SK-MEL-5 (cell line): Measurements from ENCODE around the gene RFPL1. TPM values are rescaled to one million over a fixed set of nuclear protein-coding genes. Genes with fewer than 3 reads are reported as not detected.

Experiments used
- DNase-seq: peaks from one replicate; pipeline ENCODE4 v3.0.0-alpha.2; 2016; ENCODE audit warnings: low read depth, low spot score
- in situ Hi-C: cut with HindIII; loops from 2 replicates; pipeline ENCODE4 v1.10.0; 2016; ENCODE audit warnings: low sequenced_read_pairs, high pct_unique_total_duplicates, low pct_unique_long_range_greater_than_20kb
- total RNA-seq: library from RNA; depleted of rRNA; stranded (reverse); fragments of >200 nt; shearing (Covaris generic); gene quantifications from 2 replicates; pipeline ENCODE4 v1.2.3, GENCODE V29; 2014

The RFPL1 gene
- total RNA-seq, 1 experiment from 2014 or later, result not detected

DNA sequence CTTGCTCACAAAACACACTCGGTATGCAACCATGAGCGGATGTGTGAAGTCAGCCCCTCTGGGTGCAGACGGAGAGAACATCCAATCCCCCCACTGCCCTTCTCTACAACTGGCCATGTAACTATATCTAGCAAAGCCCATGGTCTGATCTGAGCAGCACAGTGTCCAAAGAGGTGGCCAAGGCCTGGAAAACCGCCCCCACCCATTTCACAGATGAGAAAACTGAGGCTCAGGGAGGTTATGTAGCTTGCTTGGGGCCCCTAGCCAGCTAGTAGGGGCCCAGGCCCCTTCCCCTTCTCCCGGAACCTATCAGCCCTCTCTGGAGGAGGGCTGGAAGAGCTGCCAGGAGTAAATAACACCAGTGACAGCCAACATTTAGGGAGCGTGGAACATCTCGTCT lies 26.2 kb downstream of the RFPL1 start:
- in situ Hi-C loops, result no loop called here
- no peak for DNase-seq

GRCh38 chr22:29469755-29470154 lies 31.4 kb downstream of the RFPL1 start:
- no peak for DNase-seq
- in situ Hi-C loops, result no loop called here

DNA sequence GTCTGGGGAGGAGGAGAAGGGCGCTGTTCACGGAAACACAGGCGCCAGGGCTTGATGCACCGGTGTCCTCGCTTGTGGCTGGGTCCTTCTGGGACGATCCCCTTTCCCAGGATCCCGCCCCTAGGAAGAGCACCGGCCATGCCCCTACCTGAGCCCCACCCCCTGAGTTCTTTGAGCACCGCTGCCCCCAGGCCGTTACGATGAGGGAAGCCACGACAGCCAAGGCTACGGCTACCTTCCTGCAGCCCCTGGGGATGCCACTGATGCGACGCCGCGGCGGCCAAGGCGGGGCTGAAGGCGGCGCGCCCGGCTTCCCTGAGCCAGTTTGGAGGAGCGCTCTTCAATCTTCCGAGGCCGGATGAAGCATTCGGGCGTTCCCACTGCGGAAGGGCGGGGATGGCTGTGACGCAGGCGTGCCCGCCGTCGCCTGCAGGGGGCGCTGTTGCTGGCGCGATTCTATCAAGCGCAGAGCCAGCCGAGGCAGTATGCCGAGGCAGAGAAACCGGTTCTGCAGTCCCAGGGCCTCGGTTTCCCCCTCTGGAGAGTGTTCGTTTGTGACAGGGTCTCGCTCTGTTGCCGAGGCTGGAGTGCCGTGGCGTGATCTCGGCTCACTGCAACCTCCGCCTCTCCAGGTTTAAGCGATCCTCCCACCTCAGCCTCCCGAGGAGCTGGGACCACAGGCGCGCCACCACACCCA lies 31.9 kb downstream of the RFPL1 start:
- in situ Hi-C loops, result no loop called here
- peak; percentile 79 for DNase-seq

GRCh38 chr22:29473001-29473400 lies 34.6 kb downstream of the RFPL1 start:
- DNase-seq, result no peak

DNA sequence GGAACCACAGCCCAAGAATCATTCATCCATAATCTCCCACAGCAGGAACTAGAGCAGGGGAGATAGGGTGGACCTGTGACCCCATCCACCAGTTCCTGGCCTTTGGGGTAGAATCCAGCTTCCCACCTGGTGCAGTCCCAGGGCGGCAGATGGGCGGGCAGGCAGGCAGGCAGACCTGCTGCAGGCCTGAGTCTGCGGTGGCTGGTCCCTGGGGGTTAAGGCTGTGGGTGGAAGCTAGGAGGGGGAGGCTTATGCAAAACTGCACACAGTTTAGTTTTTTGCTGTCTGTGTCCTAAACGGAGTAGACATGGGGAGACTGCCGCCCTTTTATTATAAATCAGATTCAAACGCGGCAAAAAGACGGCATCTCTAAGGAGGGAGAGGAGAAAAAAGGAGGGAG lies 37.2 kb downstream of the RFPL1 start:
- in situ Hi-C loops, result no loop called here
- DNase-seq, result no peak

More at GRCh38 chr22:29473001-29473400, 34.6 kb downstream of the RFPL1 start:
- in situ Hi-C loops, result no loop called here

GRCh38 chr22:29476116-29476515 lies 37.7 kb downstream of the RFPL1 start:
- DNase-seq, result no peak
- in situ Hi-C loops, result no loop called here

- no peak for DNase-seq
- in situ Hi-C loops, result no loop called here
Measured at GRCh38 chr22:29477723-29478318, 39.4 kb downstream of the RFPL1 start.

DNA sequence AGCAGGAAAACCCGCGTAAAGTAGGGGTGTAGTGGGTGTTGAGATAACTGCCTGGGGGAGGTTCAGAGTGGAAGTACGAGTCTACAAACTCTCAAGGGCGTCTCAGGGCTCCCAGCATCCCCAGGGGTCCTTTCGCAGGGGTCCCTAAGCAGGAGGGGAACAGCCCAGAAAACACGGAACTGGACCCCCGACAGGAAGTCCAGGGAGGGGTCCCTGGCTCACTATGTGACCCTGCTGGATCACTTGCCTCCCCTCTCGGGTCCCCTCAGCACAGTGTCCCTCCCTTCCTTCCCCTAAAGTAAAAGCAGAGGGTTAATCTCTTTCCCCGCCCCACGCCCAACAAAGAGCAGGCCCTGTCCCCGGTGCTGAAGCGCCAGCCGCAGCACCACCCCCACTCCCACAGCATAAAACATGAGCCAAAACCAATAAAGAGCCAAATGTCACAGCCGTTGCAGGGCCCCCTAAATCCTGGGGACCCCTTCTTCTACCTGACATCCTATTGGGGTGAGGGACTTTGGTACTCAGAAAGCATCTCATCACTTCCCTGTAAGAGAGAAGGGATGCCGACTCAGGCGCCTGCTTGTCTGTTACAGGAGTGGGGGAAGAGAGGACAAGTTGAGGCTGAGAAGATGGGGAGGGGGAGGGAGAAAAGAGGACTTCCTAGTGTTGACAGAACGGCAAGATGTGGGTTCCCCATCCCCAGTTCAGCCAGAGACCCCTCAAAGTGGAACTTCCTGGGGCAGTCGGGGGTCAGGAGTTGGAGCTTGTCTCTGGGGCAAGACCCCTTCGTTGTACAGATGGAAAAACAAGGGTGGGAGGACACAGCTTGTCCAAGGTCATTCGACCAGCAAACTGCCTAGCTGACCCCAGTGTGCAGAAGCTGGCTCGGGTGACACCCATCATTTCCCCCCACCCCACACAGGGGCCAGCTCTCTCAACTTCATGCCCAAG lies 40.2 kb downstream of the RFPL1 start:
- DNase-seq, result no peak
- in situ Hi-C loops, result no loop called here

- in situ Hi-C loops, result no loop called here
- DNase-seq, result no peak
Measured at GRCh38 chr22:29479417-29480261, 41.3 kb downstream of the RFPL1 start, which contains the start of gene NEFH. NEFH (plus strand) TSS chr22:29480218; CDS start chr22:29480263, 45 bp downstream.

DNA sequence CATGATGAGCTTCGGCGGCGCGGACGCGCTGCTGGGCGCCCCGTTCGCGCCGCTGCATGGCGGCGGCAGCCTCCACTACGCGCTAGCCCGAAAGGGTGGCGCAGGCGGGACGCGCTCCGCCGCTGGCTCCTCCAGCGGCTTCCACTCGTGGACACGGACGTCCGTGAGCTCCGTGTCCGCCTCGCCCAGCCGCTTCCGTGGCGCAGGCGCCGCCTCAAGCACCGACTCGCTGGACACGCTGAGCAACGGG lies 41.8 kb downstream of the RFPL1 start:
- DNase-seq, result no peak
- in situ Hi-C loops, result no loop called here

DNA sequence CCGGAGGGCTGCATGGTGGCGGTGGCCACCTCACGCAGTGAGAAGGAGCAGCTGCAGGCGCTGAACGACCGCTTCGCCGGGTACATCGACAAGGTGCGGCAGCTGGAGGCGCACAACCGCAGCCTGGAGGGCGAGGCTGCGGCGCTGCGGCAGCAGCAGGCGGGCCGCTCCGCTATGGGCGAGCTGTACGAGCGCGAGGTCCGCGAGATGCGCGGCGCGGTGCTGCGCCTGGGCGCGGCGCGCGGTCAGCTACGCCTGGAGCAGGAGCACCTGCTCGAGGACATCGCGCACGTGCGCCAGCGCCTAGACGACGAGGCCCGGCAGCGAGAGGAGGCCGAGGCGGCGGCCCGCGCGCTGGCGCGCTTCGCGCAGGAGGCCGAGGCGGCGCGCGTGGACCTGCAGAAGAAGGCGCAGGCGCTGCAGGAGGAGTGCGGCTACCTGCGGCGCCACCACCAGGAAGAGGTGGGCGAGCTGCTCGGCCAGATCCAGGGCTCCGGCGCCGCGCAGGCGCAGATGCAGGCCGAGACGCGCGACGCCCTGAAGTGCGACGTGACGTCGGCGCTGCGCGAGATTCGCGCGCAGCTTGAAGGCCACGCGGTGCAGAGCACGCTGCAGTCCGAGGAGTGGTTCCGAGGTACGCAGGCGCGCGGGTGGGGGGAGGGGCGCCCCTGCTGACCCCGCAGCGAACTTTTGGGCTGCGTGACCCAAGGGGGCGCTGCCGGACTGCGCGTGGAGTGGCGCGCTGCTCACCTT lies 42.3 kb downstream of the RFPL1 start:
- in situ Hi-C loops, result no loop called here
- peak; percentile 40 for DNase-seq

DNA sequence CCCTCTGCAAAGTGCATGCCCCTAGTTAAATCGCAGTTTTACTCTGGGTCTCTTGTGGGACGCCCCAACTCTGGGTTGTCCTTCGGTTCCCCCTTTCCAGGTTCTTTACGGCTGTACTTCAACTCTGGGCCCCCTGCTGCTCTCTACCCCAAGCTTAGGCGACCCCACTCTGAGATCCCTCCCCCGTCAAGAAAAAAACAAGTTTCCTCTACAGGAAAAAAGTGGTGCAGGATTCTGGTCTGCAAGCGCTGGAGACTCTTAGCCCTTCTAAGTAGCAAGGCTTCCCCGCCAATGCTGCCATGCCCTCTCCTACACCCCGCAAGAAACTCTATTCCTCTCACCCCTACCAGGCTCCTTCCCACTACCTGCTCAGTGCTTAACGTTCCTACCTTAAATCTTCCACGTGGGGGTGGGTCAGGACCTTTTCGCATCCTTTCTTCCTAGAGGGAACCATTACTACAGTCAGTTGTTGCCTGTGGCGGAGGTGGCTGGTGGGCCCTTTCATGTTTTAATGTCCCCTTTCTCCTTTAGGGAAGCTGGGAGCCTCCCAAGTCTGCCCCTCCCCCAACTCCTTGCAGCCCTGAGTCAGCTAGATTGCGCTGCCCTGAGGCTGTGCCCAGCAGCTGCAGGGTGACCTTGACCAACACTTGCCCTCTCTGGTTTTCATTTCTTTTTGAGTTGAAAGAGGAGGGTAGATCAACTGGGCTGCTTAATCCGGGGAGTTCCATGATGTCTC lies 43.0 kb downstream of the RFPL1 start:
- in situ Hi-C loops, result no loop called here
- no peak for DNase-seq

DNA sequence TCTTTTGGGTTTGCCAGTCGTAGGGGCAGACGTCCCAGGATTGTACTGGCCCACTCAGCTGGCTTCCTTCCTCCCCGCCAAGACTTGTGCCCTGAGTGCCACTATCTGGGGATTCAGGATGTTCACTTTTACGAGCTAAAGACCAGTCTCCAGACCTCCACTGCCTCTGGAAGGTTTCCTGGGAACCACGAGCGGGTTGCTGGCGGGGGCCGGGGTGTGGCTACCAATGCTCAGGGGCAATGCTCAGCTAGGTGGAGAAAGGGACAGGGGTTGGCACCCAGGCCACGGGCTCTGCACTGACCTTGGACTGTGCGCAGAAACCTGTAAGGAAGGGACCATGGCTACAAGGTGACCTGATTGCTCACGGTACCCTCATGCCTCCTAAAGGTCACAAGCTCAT lies 43.9 kb downstream of the RFPL1 start:
- DNase-seq, result no peak
- in situ Hi-C loops, result no loop called here

GRCh38 chr22:29482726-29483125 lies 44.3 kb downstream of the RFPL1 start:
- DNase-seq, result no peak
- in situ Hi-C loops, result no loop called here

DNA sequence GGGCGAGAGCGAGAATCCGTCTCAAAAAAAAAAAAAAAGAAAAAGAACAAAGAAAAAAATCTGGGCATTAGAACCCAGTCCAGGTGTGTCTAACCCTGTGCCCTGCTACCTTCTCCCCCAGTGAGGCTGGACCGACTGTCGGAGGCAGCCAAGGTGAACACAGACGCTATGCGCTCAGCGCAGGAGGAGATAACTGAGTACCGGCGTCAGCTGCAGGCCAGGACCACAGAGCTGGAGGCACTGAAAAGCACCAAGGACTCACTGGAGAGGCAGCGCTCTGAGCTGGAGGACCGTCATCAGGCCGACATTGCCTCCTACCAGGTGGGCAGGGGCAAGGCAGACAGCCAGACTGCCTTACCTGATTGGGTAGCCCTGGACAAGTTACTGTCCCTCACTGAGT lies 44.9 kb downstream of the RFPL1 start:
- DNase-seq, result no peak
- in situ Hi-C loops, result no loop called here

GRCh38 chr22:29484642-29485041 lies 46.3 kb downstream of the RFPL1 start:
- in situ Hi-C loops, result no loop called here
- DNase-seq, result no peak

DNA sequence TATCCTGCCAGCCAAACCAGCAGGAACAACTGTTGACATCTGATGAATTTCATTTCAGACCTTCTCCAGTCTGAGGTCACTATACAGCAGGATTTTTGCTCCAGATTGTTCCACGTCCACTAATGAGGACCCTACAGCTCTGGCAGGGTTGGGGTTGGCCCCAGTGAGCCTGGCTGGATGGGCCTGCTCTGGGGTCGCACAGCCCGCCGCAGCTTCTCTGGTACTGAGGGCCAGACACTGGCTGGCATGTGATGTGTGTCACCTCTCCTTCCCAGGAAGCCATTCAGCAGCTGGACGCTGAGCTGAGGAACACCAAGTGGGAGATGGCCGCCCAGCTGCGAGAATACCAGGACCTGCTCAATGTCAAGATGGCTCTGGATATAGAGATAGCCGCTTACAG lies 47.1 kb downstream of the RFPL1 start:
- in situ Hi-C loops, result no loop called here
- no peak for DNase-seq
